GM19372 (cell line): Measurements from ENCODE around the gene WDCP.
"Not testable (repeated sequence)": the region's sequence is repeated elsewhere in the genome, so short reads cannot be mapped to it uniquely, and the experiment has no call there.

ENCODE experiments used
- ATAC-seq: cut with Tn5 transposase; IDR thresholded peaks from one replicate; pipeline ENCODE4 v1.9.1; 2021; ENCODE audit warnings: mild to moderate bottlenecking, low read depth, moderate library complexity; ENCODE audit not compliant: unreplicated experiment

Gene WDCP

GRCh38 chr2:24046930-24047702, at the start of gene WDCP:
TSS of gene WDCP (minus strand) at chr2:24047391. CDS start at chr2:24039494, 7,897 bp downstream.
- peak; percentile 98 for ATAC-seq

DNA sequence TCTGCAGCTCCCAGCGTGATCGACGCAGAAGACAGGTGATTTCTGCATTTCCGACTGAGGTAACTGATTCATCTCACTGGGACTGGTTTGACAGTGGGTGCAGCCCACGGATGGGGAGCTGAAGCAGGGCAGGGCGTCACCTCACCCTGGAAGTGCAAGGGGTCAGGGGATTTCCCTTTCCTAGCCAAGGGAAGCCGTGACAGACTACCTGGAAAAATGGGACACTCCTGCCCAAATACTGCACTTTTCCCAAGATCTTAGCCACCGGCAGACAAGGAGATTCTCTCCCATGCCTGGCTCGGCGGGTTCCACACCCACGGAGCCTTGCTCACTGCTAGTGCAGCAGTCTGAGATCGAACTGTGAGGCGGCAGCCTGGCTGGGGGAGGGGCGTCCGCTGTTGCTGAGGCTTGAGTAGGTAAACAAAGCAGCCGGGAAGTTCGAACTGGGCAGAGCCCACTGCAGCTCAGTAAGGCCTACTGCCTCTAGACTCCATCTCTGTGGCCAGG, 48.0 kb upstream of the WDCP start:
- not testable (repeated sequence) for ATAC-seq

GRCh38 chr2:24093270-24093669, 46.1 kb upstream of the WDCP start:
- not testable (repeated sequence) for ATAC-seq

GRCh38 chr2:24088821-24089359, 41.7 kb upstream of the WDCP start:
- ATAC-seq, result no peak

DNA sequence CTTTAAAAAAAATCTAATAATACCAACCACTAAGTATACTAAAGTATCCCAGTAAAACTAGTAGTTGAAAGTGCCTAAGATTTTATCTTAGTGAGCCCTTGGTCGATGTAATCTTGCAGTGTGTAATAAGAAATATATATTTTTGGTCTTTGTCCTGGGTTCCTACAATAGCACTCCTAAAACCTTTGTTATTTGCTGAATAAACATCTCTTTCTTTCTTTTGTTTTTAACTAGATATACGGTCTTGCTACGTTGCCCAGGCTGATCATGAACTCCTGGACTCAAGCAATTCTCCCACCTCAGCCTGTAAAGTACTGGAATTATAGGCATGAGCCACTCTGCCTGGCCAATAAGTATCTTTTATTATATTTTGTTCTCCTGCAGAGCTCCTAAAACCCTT, 39.8 kb upstream of the WDCP start:
- ATAC-seq, result no peak

DNA sequence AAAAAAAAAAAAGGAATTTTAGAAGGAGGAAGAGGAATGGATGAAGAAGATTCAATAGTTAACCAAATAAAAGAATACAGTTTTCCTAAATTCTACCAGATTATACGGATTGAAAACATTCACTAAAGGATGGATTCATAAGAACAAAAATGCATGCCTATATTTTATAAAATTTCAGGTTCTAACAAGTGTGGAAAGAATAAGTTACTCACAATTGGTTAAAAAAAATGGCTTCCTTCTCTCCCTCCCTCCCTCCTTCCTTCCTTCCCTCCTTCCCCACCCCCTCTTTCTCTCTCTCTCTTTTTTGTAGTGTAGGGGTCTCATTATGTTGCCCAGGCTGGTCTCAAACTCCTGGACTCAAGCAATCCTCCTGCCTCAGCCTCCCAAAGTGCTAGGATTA, 39.0 kb upstream of the WDCP start:
- ATAC-seq, result no peak

- no peak for ATAC-seq
Observed at GRCh38 chr2:24085200-24085489, 38.0 kb upstream of the WDCP start.

DNA sequence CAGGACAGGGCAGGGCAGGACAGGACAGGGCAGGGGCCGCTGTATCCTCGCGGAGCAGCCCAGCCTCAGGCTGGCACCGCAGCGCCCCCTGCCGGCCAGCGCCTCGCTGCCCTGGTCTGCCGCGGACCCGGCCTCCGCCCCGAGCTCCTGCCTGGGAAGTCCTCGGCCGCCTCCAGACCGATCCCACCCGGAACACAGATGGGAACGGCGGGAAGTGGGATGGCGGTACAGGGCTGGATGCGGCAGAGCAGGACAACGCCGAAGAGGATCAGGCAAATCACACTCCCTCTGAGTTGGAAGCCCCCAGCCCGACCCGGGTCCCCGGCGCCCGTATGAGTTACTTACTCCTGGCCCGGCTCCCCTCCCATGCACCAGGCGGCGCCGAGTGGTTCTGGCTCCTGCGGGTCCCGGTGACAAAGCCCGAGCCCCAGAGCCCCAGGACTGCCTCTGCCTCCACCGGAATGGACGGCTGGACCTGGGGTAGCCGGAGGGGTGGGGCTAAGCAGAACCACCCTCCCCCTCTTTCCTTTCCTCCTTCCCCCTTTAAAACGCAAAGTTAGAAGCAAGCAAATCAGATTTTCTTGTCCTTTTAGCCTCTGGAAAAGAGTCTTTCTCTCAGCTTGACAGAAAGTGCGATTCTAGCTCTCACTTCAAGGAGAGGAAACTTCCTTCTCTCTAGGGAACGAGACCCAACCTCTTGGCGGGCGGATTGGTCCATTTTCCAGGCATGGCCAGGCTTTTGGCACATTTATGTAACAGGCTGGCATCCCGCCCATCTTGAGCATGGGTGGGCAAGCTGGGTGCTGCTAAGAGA, 37.4 kb upstream of the WDCP start, which contains the start of gene TP53I3:
Gene TP53I3 (minus strand): TSS at position 449 of the 814 bp plus-strand sequence. CDS start 508 bp downstream, outside the sequence.
- peak; percentile 71 for ATAC-seq

GRCh38 chr2:24083567-24084385, 36.6 kb upstream of the WDCP start:
- peak; percentile 76 for ATAC-seq

DNA sequence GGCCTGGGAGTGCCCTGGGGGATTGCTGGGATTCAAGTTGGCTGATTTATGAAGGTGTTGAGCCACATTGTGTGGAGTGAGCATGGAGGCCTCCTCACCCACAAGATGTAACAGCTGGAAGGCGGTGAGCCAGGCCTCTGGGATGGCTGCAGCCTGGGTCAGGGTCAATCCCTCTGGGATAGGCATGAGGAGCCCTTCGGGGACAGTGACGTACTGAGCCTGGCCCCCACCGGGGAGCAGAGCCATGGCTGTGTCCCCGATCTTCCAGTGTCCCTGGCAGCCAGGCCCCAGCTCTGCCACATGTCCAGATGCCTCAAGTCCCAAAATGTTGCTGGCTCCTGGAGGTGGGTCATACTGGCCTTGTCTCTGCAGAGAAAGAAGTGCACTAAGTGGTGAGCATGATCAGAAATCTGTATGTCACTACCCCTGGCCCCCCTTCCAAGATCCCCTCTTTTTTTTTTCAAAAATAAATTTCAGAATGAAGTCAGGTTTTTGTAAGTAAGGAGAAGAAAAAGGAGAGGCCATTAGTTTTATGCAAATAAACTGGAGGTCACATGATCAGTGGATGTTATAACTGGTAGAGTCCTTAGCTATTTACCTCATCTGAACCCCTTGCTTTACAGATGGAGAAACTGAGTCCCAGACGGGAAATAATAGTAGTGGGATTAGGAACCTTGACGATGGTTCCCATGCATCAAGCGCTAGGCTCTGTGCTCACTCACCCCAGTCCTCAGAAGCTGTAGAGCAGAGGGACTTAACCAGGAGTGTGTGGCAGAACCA, 35.8 kb upstream of the WDCP start:
- ATAC-seq, result no peak

- ATAC-seq, result no peak
Observed at GRCh38 chr2:24080701-24081100, 33.5 kb upstream of the WDCP start.

DNA sequence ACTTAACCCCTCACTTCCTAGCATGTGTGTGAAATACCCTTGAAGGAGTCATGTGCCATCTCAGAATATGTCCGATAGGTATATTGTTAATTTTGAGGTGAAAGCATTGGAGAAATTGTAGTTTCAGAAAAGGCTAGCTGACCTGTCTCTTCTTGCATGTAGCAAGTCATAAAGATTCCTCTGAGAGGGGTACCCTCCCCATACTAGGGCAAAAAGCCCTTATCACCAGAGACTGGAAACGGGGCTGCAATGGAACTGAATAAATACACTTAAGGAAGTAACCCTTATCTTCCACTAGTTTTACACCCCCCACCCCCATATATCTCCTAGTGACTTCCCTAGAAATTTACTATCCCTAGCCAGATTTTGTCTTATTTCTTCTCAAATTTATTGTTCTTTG, 30.7 kb upstream of the WDCP start:
- ATAC-seq, result no peak

GRCh38 chr2:24077535-24077877, 30.3 kb upstream of the WDCP start:
- no peak for ATAC-seq

DNA sequence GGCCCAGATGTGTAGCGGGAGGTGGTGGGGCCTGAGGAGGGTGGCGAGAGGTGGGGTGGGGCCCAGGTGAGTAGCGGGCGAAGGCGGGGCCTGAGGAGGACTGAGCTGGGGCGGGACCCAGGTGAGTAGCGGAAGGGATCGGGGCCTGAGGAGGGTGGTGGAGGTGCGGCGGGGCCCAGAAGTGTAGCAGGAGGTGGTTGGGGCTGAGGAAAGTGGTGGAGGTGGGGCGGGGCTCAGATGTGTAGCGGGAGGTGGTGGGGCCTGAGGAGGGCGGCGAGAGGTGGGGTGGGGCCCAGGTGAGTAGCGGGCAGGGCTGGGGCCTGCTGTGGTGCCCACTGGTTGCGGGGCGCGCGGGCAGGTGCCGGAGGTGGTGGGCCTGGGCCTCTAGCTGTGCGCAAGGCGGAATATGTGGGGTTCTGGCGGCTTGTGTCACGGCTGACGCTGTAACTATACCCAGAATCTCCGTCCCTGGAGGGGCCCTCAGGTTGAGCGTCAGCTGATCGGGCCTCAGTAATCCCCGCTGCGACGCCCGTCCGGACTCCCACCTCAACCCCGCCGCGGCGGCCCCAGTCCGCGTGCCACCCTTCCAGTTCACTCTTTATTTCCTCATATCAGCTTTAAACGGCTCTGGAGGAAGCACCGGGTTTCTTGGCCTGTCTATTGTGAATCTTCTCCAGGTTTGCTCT, 29.8 kb upstream of the WDCP start:
- ATAC-seq, result no peak

GRCh38 chr2:24075915-24076848, 29.0 kb upstream of the WDCP start, which contains the start of gene SF3B6:
TSS of gene SF3B6 (minus strand) at chr2:24076326. CDS start at chr2:24076229, 97 bp downstream.
- ATAC-seq, result peak; percentile 93

GRCh38 chr2:24075259-24075658, 28.1 kb upstream of the WDCP start:
- ATAC-seq, result no peak

DNA sequence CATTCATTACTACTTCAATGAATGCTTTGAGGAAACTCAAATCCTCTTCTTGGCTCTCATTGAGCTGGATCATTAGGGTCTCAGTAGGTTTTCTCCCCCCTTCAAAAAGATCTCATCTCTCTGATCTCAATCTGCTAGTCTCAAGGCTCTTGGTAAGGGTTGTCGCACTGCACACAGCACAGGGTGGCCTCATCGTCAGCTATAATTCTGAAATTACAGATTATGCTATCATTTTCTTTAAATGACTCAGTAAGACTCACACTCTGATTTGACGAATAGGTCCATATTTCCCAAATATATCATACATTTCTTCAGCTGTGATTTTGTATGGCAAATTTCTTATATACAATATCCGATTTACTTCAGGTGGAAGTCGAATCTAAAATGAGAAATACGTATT, 26.6 kb upstream of the WDCP start:
- no peak for ATAC-seq

DNA sequence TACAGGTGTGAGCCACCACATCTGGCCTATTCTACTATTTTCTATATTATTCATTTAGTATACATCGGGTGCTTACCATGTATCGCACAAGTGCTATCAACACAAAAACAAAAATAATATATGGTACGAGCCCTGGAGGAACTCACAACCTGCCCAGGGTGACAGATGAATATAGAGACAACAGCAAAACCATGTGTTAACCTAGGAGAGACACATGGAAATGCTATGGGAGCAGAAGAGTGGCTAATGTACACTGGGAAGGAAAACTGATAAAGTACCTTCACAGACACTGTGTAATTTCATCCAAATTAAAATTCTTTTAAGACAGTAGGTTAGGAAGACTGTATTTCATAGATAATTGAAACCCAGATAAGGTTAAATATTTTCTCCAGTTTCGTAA, 25.1 kb upstream of the WDCP start:
- no peak for ATAC-seq
